A549 (cell line): ENCODE results near the gene RASL10B. TPM values are rescaled to one million over a fixed set of nuclear protein-coding genes. Genes with fewer than 3 reads are reported as not detected.

Experiments
- ATAC-seq, 2 experiments: fragments of 200-7000 bp in 1 of 2; fragments of >200 bp in 1 of 2; cut with Nextera tagmentation in 1 of 2; cut with Tn5 transposase in 1 of 2; 3 replicates each; pipeline versions ENCODE4 v1.8.0 to v1.9.1; 2018 to 2020; ENCODE audit warnings: mild to moderate bottlenecking in 1 of 2, moderate library complexity in 1 of 2
- CTCF ChIA-PET: fragments of 300-600 bp; sonication (Branson Sonifier 250); formaldehyde crosslinking; extraction: SDS; loops from one replicate; lab custom pipeline; 2021; ENCODE audit warnings: antibody characterized with exemption, inconsistent platforms; lab: Yijun Ruan, JAX
- POLR2A ChIA-PET: fragments of 350-600 bp; formaldehyde crosslinking; extraction: SDS; loops from one replicate; lab custom pipeline; 2021; ENCODE audit warnings: antibody characterized with exemption, inconsistent platforms; lab: Yijun Ruan, JAX
- DNase-seq, 2 experiments: peaks; one replicate each; pipeline versions ENCODE4 v3.0.0 to v3.0.0-alpha.2; 2011 to 2016; ENCODE audit warnings: low read depth in 1 of 2, low spot score in 1 of 2
- FAIRE-seq: peaks from 2 replicates; lab custom pipeline; 2011; peaks lifted over from hg19 to GRCh38; lab: Jason Lieb, UNC
- H3K27ac ChIP-seq, 2 experiments: fragments of >200 bp; sonication (Bioruptor Twin); formaldehyde crosslinking; 3 replicates each; pipeline ENCODE4 v1.5.1; 2016 to 2017
- H3K4me1 ChIP-seq: fragments of >200 bp; sonication (Bioruptor Twin); formaldehyde crosslinking; 3 replicates; pipeline ENCODE4 v1.6.1; 2016
- H3K4me2 ChIP-seq: fragments of >200 bp; sonication (Bioruptor Twin); formaldehyde crosslinking; 3 replicates; pipeline ENCODE4 v1.6.1; 2016
- H3K4me3 ChIP-seq: fragments of >200 bp; sonication (Bioruptor Twin); formaldehyde crosslinking; 3 replicates; pipeline ENCODE4 v1.5.1; 2016
- H3K9me3 ChIP-seq: fragments of >200 bp; sonication (Bioruptor Twin); formaldehyde crosslinking; 3 replicates; pipeline ENCODE4 v1.6.1; 2016
- BHLHE40 ChIP-seq: IDR thresholded peaks from 2 replicates; pipeline ENCODE4 v1.6.1; 2012; ENCODE audit warnings: low read depth, low read length, inconsistent platforms
- CBX2 ChIP-seq: fragments of 200-600 bp; sonication (generic); IDR thresholded peaks from 2 replicates; pipeline ENCODE4 v1.6.1; 2016; ENCODE audit warnings: low read depth, mild to moderate bottlenecking, borderline replicate concordance
- CBX8 ChIP-seq: fragments of 200-600 bp; sonication (generic); IDR thresholded peaks from 2 replicates; pipeline ENCODE4 v1.6.1; 2016
- CEBPB ChIP-seq, 2 experiments: fragments of >200 bp in 1 of 2; sonication (Bioruptor Twin) in 1 of 2; formaldehyde crosslinking in 1 of 2; IDR thresholded peaks; 2 replicates each; pipeline ENCODE4 v1.6.1; 2012 to 2016
- FOXS1 ChIP-seq: fragments of 250-450 bp; sonication (Bioruptor Pico); IDR thresholded peaks from 2 replicates; pipeline ENCODE4 v1.5.0; 2020; ENCODE audit warnings: mild to moderate bottlenecking, moderate library complexity
- GATA3 ChIP-seq: IDR thresholded peaks from 2 replicates; pipeline ENCODE4 v1.6.1; 2012; ENCODE audit warnings: borderline replicate concordance
- HOXA7 ChIP-seq: fragments of 250-450 bp; sonication (Bioruptor Pico); IDR thresholded peaks from 2 replicates; pipeline ENCODE4 v1.5.0; 2020; ENCODE audit warnings: mild to moderate bottlenecking, moderate library complexity
- HOXB13 ChIP-seq: fragments of 250-450 bp; sonication (Bioruptor Pico); IDR thresholded peaks from 2 replicates; pipeline ENCODE4 v1.5.0; 2020; ENCODE audit warnings: low read depth, mild to moderate bottlenecking, moderate library complexity
- HOXB5 ChIP-seq: fragments of 250-450 bp; sonication (Bioruptor Pico); IDR thresholded peaks from 2 replicates; pipeline ENCODE4 v1.5.0; 2020; ENCODE audit warnings: mild to moderate bottlenecking, moderate library complexity
- MYC ChIP-seq: IDR thresholded peaks from 2 replicates; pipeline ENCODE4 v1.6.1; 2012; ENCODE audit warnings: mild to moderate bottlenecking, inconsistent platforms, low read length, improper control_type of control experiment, borderline replicate concordance
- NR3C1 ChIP-seq: fragments of >200 bp; sonication (Bioruptor Twin); formaldehyde crosslinking; IDR thresholded peaks from 3 replicates; pipeline ENCODE4 v1.6.1; 2017
- POLR2A ChIP-seq: IDR thresholded peaks from 2 replicates; pipeline ENCODE4 v1.6.1; 2012; ENCODE audit warnings: mild to moderate bottlenecking, low read length
- RAD21 ChIP-seq, 2 experiments: fragments of >200 bp in 1 of 2; sonication (Bioruptor Twin) in 1 of 2; formaldehyde crosslinking in 1 of 2; IDR thresholded peaks in 1 of 2; conservative IDR thresholded peaks in 1 of 2; 2 replicates in 1 of 2; 3 replicates in 1 of 2; pipeline ENCODE4 v1.6.1; 2012 to 2018; ENCODE audit warnings: inconsistent platforms in 1 of 2
- RARB ChIP-seq: fragments of 250-450 bp; sonication (Bioruptor Pico); IDR thresholded peaks from 2 replicates; pipeline ENCODE4 v1.8.0; 2021; ENCODE audit warnings: mild to moderate bottlenecking, moderate library complexity
- RCOR1 ChIP-seq: fragments of 150-350 bp; IDR thresholded peaks from 2 replicates; pipeline ENCODE4 v1.6.1; 2014; ENCODE audit warnings: antibody characterized with exemption, low read length, low read depth
- RFX5 ChIP-seq: fragments of 450-650 bp; IDR thresholded peaks from 2 replicates; pipeline ENCODE4 v1.7.1; 2014; ENCODE audit warnings: antibody characterized with exemption, mild to moderate bottlenecking, moderate library complexity
- SMC3 ChIP-seq: fragments of >200 bp; sonication (Bioruptor Twin); formaldehyde crosslinking; IDR thresholded peaks from 3 replicates; pipeline ENCODE4 v1.6.1; 2018; ENCODE audit warnings: inconsistent platforms
- ZC3H11A ChIP-seq: fragments of 450-650 bp; IDR thresholded peaks from 2 replicates; pipeline ENCODE4 v1.6.1; 2014; ENCODE audit warnings: antibody characterized with exemption, mild to moderate bottlenecking
- ZNF302 ChIP-seq: fragments of 250-450 bp; sonication (Bioruptor Pico); IDR thresholded peaks from 2 replicates; pipeline ENCODE4 v1.9.0; 2021; ENCODE audit warnings: inconsistent platforms, mild to moderate bottlenecking, moderate library complexity
- WGBS: methylation state at CpG from one replicate; pipeline ENCODE4 v1.1.6; 2017; ENCODE audit errors: missing lambda C conversion rate; 5-methylcytosine and 5-hydroxymethylcytosine counted together
- polyA plus RNA-seq, 4 experiments: library from polyadenylated mRNA; depleted of rRNA in 3 of 4; stranded (reverse); fragments of >200 nt; fragmentation: RNase III in 1 of 4; extraction: RNeasy Plus Mini Kit Qiagen cat#74134 plus additional on column Dnase treatment in 1 of 4; gene quantifications; 2 replicates in 3 of 4; 3 replicates in 1 of 4; pipeline ENCODE4 v1.2.3, GENCODE V29; 2011 to 2017
- TF ChIP-seq, protein P1 (sequence below): fragments of >200 bp; sonication (Bioruptor Twin); formaldehyde crosslinking; IDR thresholded peaks from 2 replicates; pipeline ENCODE4 v1.6.1; 2016
- TF ChIP-seq, protein P2 (sequence below): fragments of 250-450 bp; sonication (Bioruptor Pico); IDR thresholded peaks from 2 replicates; pipeline ENCODE4 v1.5.0; 2020; ENCODE audit warnings: low read depth, mild to moderate bottlenecking, moderate library complexity
- TF ChIP-seq, protein P3 (sequence below): IDR thresholded peaks from 2 replicates; pipeline ENCODE4 v1.6.1; 2012

The RASL10B gene
- polyA plus RNA-seq, 2 of the 4 experiments (the other 2 are of a cell fraction): 0.05 to 0.26 TPM

- ChIA-PET POLR2A (no interaction called here), CTCF (interaction anchor here (0.6 to 43.9 kb wide), 4 partner anchors 18 to 911 kb away, joined by 3 to 2039 read pairs (median 560); partner anchors contain the start of genes C17orf50, GAS2L2, MMP28 and TAF15)
- Histone ChIP-seq H3K4me2 (no peak overlapping the region), H3K4me1 (peaks cover 32% of the 10 kb centered on the region), H3K9me3 (no peaks in the 10 kb centered on the region), H3K4me3 (no peak overlapping the region), H3K27ac (no peak overlapping the region)
- FAIRE-seq: no peak
- WGBS: 86% methylated on average over 18 of the region's 20 CpGs
- TF ChIP-seq ZNF302 (CRISPR knock-in tag) (no peak), POLR2A (no peak), CEBPB (IDR thresholded peaks at IDR 0.05) (no peak), RAD21 (conservative IDR thresholded peaks at IDR 0.05 in 1 of 2, IDR thresholded peaks at IDR 0.05 in 1 of 2) (no peak), CBX2 (no peak), GATA3 (no peak), HOXB5 (CRISPR knock-in tag) (no peak), RARB (CRISPR knock-in tag) (no peak), SMC3 (no peak), FOXS1 (CRISPR knock-in tag) (no peak)
- TF ChIP-seq, protein P1, sequence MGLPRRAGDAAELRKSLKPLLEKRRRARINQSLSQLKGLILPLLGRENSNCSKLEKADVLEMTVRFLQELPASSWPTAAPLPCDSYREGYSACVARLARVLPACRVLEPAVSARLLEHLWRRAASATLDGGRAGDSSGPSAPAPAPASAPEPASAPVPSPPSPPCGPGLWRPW: no peak
- TF ChIP-seq, protein P2, sequence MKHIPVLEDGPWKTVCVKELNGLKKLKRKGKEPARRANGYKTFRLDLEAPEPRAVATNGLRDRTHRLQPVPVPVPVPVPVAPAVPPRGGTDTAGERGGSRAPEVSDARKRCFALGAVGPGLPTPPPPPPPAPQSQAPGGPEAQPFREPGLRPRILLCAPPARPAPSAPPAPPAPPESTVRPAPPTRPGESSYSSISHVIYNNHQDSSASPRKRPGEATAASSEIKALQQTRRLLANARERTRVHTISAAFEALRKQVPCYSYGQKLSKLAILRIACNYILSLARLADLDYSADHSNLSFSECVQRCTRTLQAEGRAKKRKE (CRISPR knock-in tag): no peak
- no peak for ATAC-seq
- no peak for DNase-seq
Observed at GRCh38 chr17:35773129-35773528, 41.7 kb downstream of the RASL10B start.

GRCh38 chr17:35773679-35774425 lies 42.4 kb downstream of the RASL10B start:
- FAIRE-seq (no peak), DNase-seq (no peak), ATAC-seq (peak in 1 of 2 experiments; percentile 13; a peak in 2 of 6 replicates)
- WGBS: 85% methylated on average over 10 of the region's 10 CpGs
- ChIA-PET POLR2A (no interaction called here), CTCF (interaction anchor here (0.6 to 43.9 kb wide), 3 partner anchors 13 to 32 kb away, joined by 3 to 2039 read pairs (median 1116); partner anchors contain the start of genes C17orf50, GAS2L2, MMP28 and TAF15)
- no peaks in the 10 kb centered on the region for H3K9me3 ChIP-seq
- TF ChIP-seq, protein P1: no peak
- TF ChIP-seq HOXB13 (CRISPR knock-in tag) (no peak), BHLHE40 (no peak), NR3C1 (no peak), HOXA7 (CRISPR knock-in tag) (no peak), MYC (no peak), RFX5 (no peak), HOXB5 (CRISPR knock-in tag) (no peak), ZC3H11A (no peak), ZNF302 (CRISPR knock-in tag) (no peak), RCOR1 (no peak), CBX8 (no peak)
- TF ChIP-seq, protein P2 (CRISPR knock-in tag): no peak
- TF ChIP-seq, protein P3, sequence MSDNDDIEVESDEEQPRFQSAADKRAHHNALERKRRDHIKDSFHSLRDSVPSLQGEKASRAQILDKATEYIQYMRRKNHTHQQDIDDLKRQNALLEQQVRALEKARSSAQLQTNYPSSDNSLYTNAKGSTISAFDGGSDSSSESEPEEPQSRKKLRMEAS: no peak
- H3K27ac ChIP-seq: peak overlapping the region in 1 of 2 experiments; percentile 67; a peak in 3 of 6 replicates
- H3K4me1 ChIP-seq: peaks cover 35% of the 10 kb centered on the region
- H3K4me2 ChIP-seq: no peak overlapping the region; the same call in 2 of the 3 replicates
- H3K4me3 ChIP-seq: no peak overlapping the region
